Fibroblast of the aortic adventitia (primary cell): ENCODE measurements around the gene PKNOX2. TPM values are rescaled to one million over a fixed set of nuclear protein-coding genes. Genes with fewer than 3 reads are reported as not detected.

ENCODE experiments used
- DNase-seq: peaks from one replicate; pipeline ENCODE4 v3.0.0-alpha.2; 2010; ENCODE audit warnings: low read depth
- H3K4me3 ChIP-seq: 2 replicates; pipeline ENCODE4 v1.5.1; 2011; ENCODE audit warnings: low read depth, mild to moderate bottlenecking, control low read depth, low read length, moderate library complexity
- total RNA-seq: library from RNA; depleted of rRNA; stranded (reverse); fragments of >200 nt; gene quantifications from 2 replicates; pipeline ENCODE4 v1.2.3, GENCODE V29; 2012; ENCODE audit warnings: low replicate concordance
- TF ChIP-seq, protein P1 (sequence below): IDR thresholded peaks from 2 replicates; pipeline ENCODE4 v1.5.1; 2011; ENCODE audit warnings: mild to moderate bottlenecking, low read length, control low read depth, inconsistent platforms; ENCODE audit not compliant: insufficient read depth

The PKNOX2 gene
- total RNA-seq, 1 donor: 2.0 TPM

DNA sequence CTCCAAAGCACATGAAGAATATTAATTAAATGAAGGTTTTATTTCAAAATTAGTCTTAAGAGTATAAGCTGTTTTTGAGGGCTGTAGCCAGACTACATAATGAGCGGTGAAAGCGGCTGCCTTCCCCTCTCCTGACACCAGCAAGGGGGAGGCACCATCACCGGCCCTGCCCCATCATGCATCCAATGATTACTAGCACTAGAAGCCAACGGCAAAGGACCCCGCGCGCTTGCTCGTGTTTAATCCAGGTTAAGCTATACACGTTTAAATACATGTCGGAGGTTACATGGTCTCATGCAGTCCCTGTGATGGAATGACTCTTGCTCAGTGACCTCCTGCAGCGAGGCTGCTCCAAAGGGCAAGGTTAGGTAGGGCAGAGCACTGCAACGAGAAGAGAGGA lies 281.2 kb downstream of the PKNOX2 start:
- H3K4me3 ChIP-seq: no peak overlapping the region
- TF ChIP-seq, protein P1, sequence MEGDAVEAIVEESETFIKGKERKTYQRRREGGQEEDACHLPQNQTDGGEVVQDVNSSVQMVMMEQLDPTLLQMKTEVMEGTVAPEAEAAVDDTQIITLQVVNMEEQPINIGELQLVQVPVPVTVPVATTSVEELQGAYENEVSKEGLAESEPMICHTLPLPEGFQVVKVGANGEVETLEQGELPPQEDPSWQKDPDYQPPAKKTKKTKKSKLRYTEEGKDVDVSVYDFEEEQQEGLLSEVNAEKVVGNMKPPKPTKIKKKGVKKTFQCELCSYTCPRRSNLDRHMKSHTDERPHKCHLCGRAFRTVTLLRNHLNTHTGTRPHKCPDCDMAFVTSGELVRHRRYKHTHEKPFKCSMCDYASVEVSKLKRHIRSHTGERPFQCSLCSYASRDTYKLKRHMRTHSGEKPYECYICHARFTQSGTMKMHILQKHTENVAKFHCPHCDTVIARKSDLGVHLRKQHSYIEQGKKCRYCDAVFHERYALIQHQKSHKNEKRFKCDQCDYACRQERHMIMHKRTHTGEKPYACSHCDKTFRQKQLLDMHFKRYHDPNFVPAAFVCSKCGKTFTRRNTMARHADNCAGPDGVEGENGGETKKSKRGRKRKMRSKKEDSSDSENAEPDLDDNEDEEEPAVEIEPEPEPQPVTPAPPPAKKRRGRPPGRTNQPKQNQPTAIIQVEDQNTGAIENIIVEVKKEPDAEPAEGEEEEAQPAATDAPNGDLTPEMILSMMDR: no peak
- DNase-seq: no peak

DNA sequence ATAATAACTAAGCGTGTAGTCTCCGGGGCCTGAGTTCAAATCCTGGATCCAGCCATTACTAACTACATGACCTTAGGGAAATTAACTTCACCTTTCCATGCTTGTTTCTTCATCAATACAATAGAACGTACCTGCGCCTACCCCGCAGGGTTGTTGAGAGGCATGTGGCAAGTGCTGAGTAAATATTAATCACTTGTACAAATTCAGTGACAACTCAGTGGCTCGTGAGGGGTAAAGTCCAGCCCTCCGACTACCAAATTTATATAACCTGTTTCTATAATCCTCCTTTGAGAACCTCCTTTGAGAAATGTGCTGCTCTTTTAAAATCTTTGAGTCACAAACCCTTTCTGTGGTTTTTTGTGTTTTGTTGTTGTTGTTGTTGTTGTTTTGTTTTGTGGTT lies 281.7 kb downstream of the PKNOX2 start:
- TF ChIP-seq, protein P1: no peak
- DNase-seq: no peak
- no peak overlapping the region for H3K4me3 ChIP-seq

DNA sequence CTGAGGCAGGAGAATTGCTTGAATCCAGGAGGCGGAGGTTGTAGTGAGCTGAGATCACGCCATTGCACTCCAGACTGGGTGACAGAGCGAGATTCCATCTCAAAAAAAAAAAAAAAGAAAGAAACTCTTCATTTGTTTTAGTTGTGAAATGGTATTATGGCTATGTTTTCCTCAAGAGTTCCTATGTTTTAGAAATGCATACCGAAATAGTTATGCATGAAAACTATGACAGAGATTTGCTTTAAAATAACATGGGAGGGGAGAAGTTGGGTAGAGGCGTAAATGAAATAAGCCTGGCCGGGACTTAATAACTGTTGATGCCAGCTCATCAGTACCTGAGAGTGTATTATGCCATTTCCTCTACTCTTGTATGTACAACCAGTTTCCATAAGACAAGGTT lies 283.2 kb downstream of the PKNOX2 start:
- TF ChIP-seq, protein P1: no peak
- H3K4me3 ChIP-seq: no peak overlapping the region
- no peak for DNase-seq

DNA sequence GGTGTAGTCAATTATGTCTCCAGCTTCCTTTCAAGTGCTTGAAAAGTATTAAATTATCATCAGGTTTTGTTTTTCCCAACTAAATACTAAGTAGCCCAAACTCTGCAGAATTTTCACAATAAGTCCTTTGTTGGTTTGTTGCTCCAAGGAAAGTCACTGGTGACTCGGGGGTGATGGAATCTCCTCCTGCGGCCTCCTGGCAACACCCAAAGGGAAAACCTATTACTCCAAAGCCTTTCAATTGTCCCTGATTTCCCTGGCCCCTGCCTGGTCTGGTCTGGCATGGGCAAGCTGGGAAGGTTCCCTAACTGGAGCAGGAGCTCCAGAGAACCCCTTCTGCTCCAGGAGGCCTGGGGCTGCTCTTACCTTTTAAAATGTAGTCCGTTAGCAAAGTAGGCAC lies 283.6 kb downstream of the PKNOX2 start:
- peak; percentile 64 for DNase-seq
- no peak overlapping the region for H3K4me3 ChIP-seq
- TF ChIP-seq, protein P1: no peak

DNA sequence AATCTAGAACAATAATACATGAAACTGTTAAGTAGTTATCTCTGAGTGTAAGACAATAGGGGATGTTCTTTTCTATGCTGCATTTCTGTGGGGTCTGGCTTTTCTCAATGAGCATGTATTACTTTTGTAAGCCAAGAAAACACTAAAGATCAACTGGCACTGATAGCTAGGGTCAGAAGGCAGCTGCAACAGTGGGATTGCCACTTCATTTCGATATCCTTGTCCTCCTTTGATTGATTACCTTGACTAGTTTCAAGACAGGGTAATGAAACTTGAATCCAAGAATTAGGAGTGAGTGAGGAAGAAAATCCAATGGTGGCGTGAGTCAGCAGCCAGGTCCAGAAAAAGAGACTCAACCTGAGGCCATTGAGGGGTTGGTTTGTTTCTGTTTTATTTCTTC lies 285.0 kb downstream of the PKNOX2 start:
- TF ChIP-seq, protein P1: no peak
- no peak for DNase-seq
- no peak overlapping the region for H3K4me3 ChIP-seq

DNA sequence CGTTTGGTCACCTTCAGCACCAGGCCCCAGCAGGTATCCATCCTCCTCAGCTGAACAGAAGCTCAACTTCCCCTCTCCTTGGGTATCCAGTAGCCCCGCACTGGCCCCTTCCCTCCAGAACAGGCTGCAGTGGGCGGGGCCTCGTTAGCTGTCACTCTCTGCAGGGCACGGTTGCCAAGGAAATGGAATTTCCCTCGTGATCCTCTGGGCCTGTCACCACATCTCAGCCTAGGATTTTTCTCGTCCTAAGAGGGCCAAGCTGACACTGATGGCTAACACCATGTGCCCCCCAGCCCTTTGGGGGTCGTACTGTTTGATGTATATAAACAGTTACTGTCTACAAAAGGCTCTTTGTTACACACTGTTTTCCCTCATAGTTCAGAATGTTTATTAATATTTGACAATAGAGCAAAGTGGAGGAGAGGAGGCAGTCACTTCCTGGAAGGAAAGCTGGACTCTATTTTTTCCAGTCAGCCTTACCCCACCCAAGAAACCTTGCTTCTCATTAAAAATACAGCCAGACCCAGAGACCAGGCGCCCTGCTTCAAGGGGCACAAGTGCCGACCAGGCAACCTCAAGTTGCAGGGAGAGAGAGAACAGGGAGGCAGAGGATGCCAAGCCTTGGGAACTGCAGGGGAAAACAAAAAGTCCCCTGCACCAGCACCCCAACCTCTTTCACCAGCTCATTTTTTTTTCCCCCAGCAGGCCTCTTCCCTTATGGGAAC lies 287.0 kb downstream of the PKNOX2 start:
- H3K4me3 ChIP-seq: no peak overlapping the region
- TF ChIP-seq, protein P1: no peak
- DNase-seq: peak; percentile 46

DNA sequence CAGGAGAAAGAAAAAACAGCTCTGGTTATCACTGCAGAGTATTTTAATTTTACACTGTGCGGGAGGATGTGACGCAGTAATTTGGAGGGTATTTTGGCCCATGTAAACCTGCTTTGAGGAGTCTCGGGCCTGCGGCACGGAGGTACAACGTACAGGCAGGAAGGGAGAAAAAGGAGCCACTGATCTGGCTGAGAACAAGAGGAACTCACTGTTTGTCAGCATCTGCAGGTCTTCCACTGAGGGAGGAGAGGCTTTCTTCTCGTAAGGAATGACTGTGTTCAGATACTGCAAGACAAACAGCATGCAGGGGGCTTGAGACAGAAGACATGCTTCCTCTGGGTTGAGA lies 287.5 kb downstream of the PKNOX2 start:
- no peak for DNase-seq
- H3K4me3 ChIP-seq: no peak overlapping the region
- TF ChIP-seq, protein P1: no peak
